GM10248 (cell line): ENCODE results near the gene SDHC.

Experiments
- CTCF ChIA-PET: fragments of 300-600 bp; sonication (Branson Sonifier 250); formaldehyde crosslinking; extraction: SDS; loops from one replicate; lab custom pipeline; 2021; ENCODE audit warnings: antibody characterized with exemption; lab: Yijun Ruan, JAX
- POLR2A ChIA-PET: fragments of 350-650 bp; sonication (Branson Sonifier 250); formaldehyde crosslinking; extraction: SDS; loops from one replicate; lab custom pipeline; 2020; ENCODE audit warnings: antibody characterized with exemption; lab: Yijun Ruan, JAX
- DNase-seq: peaks from one replicate; pipeline ENCODE4 v3.0.0; 2012; ENCODE audit errors: extremely low spot score
- CTCF ChIP-seq: IDR thresholded peaks from 2 replicates; pipeline ENCODE4 v1.5.1; 2012; ENCODE audit warnings: mild to moderate bottlenecking, low read depth; ENCODE audit errors: extremely low read depth, missing control alignments, control extremely low read depth

SDHC gene

GRCh38 chr1:161273402-161273801 lies 40.8 kb upstream of the SDHC start:
- POLR2A ChIA-PET = no interaction called here
- no peak for DNase-seq
- CTCF ChIA-PET = interaction anchor here (0.9 to 3.1 kb wide), 3 partner anchors 18 to 46 kb away, joined by 3 to 18 read pairs (median 3); no protein-coding TSS in a partner anchor
- no peak for TF ChIP-seq CTCF

GRCh38 chr1:161274874-161275273 lies 39.3 kb upstream of the SDHC start:
- TF ChIP-seq CTCF = no peak
- DNase-seq = no peak
- ChIA-PET POLR2A (no interaction called here), CTCF (interaction anchor here (1.2 to 3.1 kb wide), 3 partner anchors 16 to 19 kb away, joined by 3 to 18 read pairs (median 4); no protein-coding TSS in a partner anchor)

GRCh38 chr1:161282991-161283390 lies 31.2 kb upstream of the SDHC start:
- CTCF ChIA-PET = interaction anchor here (0.7 to 2.2 kb wide), 5 partner anchors 9 to 55 kb away, joined by 3 to 27 read pairs (median 4); no protein-coding TSS in a partner anchor
- TF ChIP-seq CTCF = no peak
- POLR2A ChIA-PET = no interaction called here
- DNase-seq = no peak

GRCh38 chr1:161285113-161285512 lies 29.1 kb upstream of the SDHC start:
- CTCF ChIA-PET = interaction anchor here (1.0 to 1.8 kb wide), 3 partner anchors 10 to 60 kb away, joined by 3 to 5 read pairs (median 3); partner anchors contain the start of gene TOMM40L
- POLR2A ChIA-PET = no interaction called here

GRCh38 chr1:161285521-161285920 lies 28.7 kb upstream of the SDHC start:
- POLR2A ChIA-PET = no interaction called here
- DNase-seq = no peak
- CTCF ChIA-PET = interaction anchor here (1.4 to 1.8 kb wide), 2 partner anchors 10 to 27 kb away, joined by 3 to 5 read pairs; partner anchors contain the start of gene PCP4L1
- TF ChIP-seq CTCF = no peak

More at GRCh38 chr1:161285113-161285512, 29.1 kb upstream of the SDHC start:
- no peak for DNase-seq
- no peak for TF ChIP-seq CTCF

GRCh38 chr1:161287482-161288054 lies 26.6 kb upstream of the SDHC start:
- DNase-seq = no peak
- CTCF ChIA-PET = interaction anchor here (0.9 to 1.7 kb wide), 5 partner anchors 46 to 79 kb away, joined by 3 to 7 read pairs (median 5); partner anchors contain the start of gene TOMM40L
- no peak for TF ChIP-seq CTCF
- POLR2A ChIA-PET = no interaction called here
